Stimulated activated naive CD8-positive, alpha-beta T cell treated with anti-CD3 and anti-CD28 coated beads, Interleukin-15, Interleukin-2, amounts not matched to agents 100 U/mL and 50 U/mL, for 24 hours (primary cell): ENCODE results near the gene CTBP2.

Source experiments
- ATAC-seq: fragments of 150-1000 bp; cut with Tn5 transposase; one replicate; pipeline ENCODE4 v1.10.0; 2021
- DNase-seq: peaks from one replicate; pipeline ENCODE4 v3.0.0; 2021

CTBP2 gene

GRCh38 chr10:125144693-125145623, 15.4 kb downstream of the CTBP2 start:
- no peak for ATAC-seq
- peak; percentile 14 for DNase-seq

DNA sequence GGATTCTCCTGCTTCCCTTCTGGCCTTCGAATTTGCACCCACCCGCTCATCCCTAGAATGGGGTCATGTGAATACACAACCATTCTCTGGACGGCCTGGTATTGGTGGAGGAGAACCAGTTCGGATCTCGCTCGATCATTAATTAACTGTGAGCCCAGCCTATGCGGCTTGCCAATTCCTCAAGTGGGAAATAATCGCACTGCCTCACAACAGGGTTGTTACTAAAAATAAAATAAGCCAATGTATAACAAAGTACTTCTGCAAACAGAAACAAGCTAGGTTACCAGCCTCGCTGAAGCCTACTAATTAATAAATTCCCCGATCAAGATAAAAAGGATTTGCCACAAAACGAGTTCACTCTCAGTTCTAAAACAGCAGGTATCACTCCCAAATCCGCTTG, 16.2 kb downstream of the CTBP2 start:
- ATAC-seq (no peak), DNase-seq (no peak)

GRCh38 chr10:125142946-125143345, 17.4 kb downstream of the CTBP2 start:
- DNase-seq (no peak), ATAC-seq (no peak)

DNA sequence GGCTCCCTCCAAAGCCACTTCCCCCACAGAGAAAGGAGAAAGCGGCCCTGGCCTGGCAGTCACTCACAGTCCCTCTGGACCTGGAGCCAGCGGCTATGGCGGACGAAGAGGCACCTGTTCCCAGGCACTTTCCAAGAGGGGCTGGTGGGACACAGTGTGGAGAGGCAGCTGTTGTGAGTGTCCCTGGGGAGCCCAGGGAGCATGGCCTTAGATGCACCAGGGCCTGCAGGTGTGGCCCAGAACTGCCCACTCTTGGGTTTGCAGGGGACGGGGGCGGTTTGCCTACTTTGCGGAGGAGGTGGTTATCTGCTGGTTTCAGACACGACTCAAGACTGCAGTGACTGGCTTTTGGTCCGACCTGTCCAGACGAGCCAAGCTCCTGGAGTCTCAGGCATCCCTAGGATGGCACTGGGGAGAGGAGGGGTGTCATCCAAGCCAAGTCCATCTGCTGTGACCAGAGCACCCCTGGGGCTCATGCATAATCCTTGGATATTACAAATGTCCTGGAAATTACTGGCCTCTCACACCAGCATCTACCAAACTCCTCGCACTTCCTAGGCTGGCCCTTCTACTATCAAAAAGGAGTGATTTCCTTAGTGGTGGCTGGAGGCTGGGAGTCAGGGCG, 18.4 kb downstream of the CTBP2 start:
- DNase-seq (no peak), ATAC-seq (no peak)

DNA sequence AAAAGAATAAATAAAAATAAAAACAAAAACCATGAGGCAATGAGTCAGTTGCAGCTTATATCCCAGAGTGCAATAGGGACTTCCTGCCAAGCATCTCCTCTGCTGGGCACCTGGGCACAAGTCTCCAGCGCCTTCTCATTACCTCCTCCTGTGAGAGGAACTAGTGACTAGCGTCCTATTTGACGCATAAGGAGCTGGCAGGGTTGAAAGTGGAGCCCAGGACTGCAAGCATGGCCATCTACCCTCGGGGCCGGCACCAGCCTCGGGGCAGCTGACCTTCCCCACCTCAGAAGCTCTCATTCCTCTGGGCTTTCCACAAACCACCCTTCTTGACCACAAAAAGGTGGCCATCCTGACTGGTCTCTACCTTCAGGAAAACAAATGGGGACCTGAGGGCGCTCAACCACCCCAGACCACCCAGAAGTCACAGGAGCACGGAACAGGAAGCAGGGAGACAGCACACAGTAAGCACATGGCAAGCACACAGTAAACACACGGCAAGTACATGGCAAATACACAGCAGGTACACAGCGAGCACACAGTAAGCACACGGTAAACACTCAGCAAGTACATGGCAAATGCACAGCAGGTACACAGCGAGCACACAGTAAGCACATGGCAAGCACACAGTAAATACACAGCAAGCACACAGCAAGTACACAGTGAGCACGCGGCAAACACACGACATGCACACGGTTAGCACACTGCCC, 19.1 kb downstream of the CTBP2 start:
- ATAC-seq (no peak), DNase-seq (no peak)

GRCh38 chr10:125140151-125140550, 20.2 kb downstream of the CTBP2 start:
- DNase-seq (no peak), ATAC-seq (no peak)

DNA sequence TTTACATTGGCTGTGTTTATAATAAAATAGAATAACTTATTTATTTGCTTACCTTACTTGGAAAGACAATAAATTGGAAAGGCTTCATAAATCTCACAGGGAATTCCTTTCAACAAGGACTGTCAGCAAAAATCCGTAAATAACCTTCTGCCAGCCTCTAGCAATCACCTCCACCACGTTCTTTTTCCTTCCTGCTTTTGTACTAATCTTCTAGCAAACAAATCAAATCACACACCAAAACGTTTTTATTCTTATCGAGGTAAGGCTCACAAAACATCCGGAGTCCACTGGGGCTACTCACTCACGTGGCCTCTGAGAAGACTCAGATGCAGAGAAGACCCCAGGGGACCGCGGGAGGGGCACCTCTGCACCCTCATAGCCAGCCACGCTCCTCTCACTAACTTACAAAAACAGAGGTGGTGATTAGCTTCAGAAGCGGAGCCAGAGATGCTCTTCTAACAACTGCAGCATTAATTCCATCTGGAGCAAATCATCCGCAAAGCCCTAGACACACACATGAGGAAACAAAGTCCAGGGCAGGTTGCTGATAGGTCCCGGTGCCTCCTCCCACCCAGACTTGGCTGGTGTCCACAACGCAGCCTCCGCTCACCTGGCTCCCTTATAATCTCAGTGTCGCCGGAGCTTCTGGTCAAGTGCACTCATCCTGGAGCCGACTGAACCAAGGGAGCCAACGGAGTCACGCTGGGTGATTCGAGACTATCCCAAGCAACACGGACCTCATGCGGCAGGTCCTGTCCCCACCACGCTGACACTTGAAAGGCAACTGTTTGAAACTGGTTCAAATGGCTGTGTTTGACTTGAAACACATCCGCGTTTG, 22.5 kb downstream of the CTBP2 start:
- no peak for ATAC-seq
- no peak for DNase-seq

GRCh38 chr10:125136087-125136486, 24.3 kb downstream of the CTBP2 start:
- DNase-seq = no peak
- no peak for ATAC-seq

DNA sequence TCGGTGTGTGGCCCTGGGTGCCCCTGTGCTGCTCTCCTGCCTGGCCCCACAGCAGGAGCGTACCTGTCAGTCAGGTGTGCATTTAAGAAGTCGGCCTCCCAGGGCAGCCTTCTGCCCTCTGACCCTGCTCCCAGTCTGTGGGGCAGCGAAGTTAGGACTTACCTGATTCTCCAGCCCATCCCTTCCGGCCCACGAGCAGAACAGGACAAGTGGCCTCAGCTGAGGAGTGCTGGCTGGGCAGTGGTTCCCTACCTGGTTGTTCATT, 24.7 kb downstream of the CTBP2 start:
- DNase-seq (no peak), ATAC-seq (no peak)

- DNase-seq (no peak), ATAC-seq (no peak)
Measured at GRCh38 chr10:125134916-125135770, 25.2 kb downstream of the CTBP2 start.

DNA sequence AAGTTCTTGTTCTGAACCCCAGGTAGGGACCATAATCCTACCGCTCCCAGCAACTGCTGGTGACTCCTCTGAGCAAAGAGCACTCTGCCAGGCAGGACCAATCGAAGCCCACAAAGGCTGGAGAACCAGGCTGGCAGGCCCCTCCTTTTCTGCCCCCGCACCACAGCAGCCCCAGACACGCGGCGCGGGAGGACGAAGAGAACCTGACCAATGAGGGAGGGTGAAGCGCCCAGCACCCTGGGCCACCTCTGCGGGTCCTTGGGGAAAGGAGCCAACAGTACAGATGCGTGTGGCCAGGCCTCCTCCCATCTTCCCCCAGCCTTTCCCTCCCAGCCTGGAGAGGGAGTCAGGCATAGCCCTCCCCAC, 25.9 kb downstream of the CTBP2 start:
- DNase-seq (no peak), ATAC-seq (no peak)

DNA sequence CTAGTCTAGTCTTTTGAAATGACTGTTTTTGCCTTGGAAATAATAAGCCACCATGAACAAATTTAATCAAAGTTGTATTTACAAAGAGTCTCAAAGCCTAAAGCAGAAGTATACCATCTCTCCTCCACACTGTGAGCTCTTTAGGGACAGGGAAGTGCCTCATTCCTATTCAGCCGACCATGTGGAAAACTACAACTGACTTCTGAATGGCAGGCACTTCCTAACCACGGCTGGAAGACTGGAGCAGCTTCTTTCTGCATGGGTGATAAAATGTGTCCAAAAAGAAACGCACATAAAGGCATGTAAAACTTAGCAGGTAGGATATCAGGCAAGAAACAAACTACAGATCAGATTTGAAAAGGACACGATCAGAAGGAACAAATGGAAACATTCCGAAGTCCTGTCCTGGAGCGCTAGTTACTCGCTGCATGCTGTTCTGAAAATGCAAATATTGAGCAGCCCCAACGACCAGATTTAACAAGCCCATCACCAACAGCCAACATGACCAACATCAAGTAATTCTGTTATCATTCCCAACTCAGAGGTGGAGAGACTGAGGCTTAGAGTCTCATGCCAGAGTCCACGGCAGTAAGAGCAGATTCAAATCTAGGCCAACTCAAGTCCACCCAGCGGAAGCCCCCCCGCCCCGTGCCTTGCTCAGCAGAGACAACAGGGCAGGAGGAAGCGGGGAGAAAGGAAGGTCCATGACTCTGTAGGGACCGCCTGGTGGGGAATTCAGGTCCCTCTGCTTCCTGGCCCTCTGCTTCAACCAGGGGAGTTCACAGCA, 26.5 kb downstream of the CTBP2 start:
- DNase-seq = no peak
- ATAC-seq = no peak

DNA sequence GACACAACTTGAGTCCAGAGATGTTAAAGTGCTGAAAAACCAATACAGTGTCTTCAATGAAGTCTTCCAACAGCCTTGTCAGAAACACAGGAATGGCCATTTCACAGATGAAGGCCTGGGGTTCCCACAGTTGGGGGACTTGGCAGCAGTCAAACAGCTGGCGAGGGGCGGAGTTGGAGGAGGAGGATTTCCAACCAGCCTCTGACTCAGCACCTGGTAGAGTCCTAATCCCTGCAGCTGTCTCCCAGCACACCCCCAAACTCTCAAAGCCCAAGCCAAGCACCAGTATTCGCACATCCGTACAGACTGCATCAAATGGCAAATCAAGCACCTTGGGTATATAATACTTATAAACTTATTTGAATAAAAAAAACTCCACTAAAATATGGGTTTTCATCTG, 28.0 kb downstream of the CTBP2 start:
- no peak for ATAC-seq
- DNase-seq = no peak

- ATAC-seq (no peak), DNase-seq (no peak)
Measured at GRCh38 chr10:125130916-125131315, 29.4 kb downstream of the CTBP2 start.

GRCh38 chr10:125130260-125130659, 30.1 kb downstream of the CTBP2 start:
- DNase-seq = no peak
- no peak for ATAC-seq

GRCh38 chr10:125129076-125129458, 31.3 kb downstream of the CTBP2 start:
- ATAC-seq = no peak
- no peak for DNase-seq

DNA sequence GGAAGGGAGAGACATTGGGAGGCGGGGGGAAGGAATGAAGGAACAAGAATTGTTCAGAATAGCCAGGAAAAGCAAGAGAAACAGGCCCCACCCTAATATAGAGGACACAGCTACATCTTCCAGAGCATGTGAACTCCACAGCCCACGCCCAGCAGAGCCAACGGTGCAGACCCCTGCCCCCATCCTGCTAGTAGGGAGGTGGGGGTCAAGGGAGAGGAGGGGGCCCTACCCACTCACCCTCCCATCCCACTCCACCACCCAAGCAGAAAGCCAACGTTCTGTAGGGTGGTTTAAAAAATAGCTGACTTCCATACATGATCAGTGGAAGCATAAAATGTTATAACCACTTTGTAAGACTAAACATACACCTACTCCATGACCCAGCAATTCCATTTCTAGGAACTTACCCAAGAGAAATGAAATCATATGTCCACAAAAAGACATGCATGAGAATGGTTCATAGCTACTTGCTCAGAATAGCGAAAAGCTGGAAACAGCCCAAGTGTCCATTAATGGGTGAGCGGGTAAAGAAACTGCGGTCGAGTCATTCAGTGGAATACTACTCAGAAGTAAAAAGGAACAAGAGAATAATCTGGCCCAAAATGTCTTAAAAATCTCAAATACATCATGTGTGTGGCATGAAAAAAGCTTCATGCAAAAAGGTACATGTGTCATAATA, 31.8 kb downstream of the CTBP2 start:
- ATAC-seq = no peak

DNA sequence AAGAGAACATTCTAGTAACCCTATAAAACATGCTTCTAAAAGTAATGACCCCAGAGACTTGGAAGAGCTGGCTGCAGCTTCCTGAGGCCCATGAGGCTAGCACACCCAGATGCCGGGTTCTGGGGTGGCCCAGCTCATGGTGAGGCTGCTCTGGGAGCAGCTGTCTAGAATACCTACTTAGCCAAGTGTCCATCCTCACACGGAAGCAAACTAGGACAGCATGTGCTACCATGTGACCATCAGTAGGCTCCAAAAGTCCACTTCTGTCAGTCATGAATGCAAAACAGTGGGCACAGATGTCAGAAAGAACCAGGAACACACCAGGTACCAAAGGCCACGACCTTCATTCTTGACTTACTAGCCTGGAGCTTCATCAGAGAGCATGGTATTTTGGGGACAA, 32.4 kb downstream of the CTBP2 start:
- ATAC-seq (no peak), DNase-seq (no peak)

More for the DNA sequence above, 31.8 kb downstream of the CTBP2 start:
- no peak for DNase-seq

GRCh38 chr10:125127110-125127509, 33.3 kb downstream of the CTBP2 start:
- DNase-seq (no peak), ATAC-seq (no peak)
